Fibroblast of skin of right quadriceps (primary cell): Measurements from ENCODE around the gene NACA2.

ENCODE experiments used
- DNase-seq: peaks from one replicate; pipeline ENCODE4 v3.0.0-alpha.2; 2013

Gene NACA2

DNA sequence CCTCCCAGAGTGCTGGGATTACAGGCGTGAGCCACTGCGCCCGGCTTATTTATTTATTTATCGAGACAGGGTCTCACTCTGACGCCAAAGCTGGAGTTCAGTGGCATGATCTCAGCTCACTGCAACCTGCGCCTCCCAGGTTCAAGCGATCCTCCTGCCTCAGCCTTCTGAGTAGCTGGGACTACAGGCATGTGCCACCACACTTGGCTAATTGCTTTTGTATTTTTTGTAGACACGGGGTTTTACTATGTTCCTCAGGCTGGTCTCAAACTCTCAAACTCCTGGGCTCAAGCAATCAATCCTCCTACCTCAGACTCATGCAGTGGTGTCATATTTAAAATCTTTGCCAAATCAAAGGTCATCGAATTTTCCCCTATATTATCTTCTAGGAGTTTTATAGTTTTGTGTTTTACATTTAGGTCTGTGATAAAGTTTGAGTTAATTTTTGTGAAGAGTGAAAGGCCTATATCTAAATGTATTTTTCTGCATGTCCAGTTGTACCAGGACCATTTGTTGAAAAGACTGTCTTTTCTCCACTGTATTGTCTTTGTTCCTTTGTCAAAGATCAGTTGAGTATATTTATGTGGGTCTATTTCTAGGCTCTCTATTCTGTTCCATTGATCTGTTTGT is 47.1 kb downstream of the NACA2 start:
- DNase-seq = no peak

DNA sequence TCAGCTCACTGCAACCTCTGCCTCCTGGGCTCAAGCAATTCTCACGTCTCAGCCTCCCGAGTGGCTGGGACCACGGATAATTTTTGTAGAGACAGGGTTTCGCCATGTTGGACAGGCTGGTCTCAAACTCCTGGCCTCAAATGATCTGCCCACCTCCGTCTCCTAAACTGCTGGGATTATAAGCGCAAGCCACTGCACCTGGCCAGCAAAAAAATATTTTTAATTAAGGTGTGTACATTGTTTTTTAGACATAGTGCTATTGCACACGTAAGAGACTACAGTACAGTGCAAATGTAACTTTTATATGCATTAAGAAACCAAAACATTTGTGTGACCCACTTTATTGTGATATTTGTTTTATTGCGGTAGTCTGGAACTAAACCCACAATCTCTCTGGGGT is 49.0 kb downstream of the NACA2 start:
- DNase-seq = no peak

DNA sequence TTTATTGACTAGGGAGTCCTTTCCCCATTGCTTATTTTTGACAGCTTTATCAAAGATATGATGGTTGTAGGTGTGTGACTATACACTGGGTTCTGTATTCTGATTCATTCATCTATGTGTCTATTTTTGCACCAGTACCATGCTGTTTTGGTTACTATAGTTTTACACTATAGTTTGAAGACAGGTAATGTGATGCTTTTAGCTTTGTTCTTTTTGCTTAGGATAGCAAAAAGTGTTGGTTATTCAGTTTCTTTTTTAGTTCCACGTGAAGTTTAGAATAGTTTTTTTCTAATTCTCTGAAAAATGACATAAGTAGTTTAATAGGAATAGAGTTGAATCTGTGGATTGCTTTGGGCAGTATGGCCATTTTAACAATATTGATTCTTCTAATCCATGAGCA is 50.1 kb downstream of the NACA2 start:
- DNase-seq = no peak
